Measurements from ENCODE around the gene MRC2.

The MRC2 gene

GRCh38 chr17:62637809-62638208 lies 10.3 kb downstream of the MRC2 start:
- DNase-seq: no peak

GRCh38 chr17:62641153-62641552 lies 13.7 kb downstream of the MRC2 start:
- no peak for DNase-seq

DNA sequence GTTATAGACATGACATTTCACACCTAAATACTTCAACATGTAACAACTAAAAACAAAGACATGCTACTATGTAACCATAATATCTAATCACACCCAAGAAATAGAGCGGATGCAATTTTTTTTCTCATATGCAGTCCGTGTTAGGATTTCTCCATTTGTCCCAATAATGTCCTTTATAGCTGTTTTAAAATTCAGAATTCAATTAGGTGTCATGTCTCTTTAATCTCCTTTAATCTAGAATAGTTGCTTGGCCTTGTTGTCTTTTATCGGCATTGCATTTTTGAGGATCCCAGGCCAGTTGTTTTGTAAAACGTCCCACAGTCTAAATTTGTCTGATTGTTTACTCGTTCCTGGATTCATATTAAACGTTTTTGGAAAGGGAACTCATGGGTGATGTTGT lies 14.5 kb downstream of the MRC2 start:
- no peak for DNase-seq

DNA sequence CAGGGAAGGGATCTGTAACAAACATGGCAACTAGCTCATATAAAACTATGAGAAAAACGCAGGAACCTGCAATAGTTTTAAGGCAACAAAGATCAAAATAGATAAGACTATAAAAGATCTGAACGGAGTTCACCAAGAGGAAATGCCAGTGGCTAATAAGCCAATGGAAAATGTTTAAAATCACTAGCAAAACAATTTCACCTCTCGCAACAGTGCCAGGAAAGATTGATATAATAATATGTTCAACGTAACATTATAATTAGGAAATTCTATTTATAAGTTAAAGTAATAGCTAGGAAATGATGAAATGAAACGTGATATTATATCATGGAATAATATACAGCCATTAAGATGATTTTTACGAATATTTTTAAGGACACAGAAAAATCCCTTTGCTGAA lies 16.0 kb downstream of the MRC2 start:
- DNase-seq: no peak

- DNase-seq: peak; percentile 45
Measured at GRCh38 chr17:62644487-62645173, 17.2 kb downstream of the MRC2 start.

- no peak for DNase-seq
Measured at GRCh38 chr17:62648251-62648955, 20.9 kb downstream of the MRC2 start.

- no peak for DNase-seq
Measured at GRCh38 chr17:62648956-62649294, 21.5 kb downstream of the MRC2 start.

DNA sequence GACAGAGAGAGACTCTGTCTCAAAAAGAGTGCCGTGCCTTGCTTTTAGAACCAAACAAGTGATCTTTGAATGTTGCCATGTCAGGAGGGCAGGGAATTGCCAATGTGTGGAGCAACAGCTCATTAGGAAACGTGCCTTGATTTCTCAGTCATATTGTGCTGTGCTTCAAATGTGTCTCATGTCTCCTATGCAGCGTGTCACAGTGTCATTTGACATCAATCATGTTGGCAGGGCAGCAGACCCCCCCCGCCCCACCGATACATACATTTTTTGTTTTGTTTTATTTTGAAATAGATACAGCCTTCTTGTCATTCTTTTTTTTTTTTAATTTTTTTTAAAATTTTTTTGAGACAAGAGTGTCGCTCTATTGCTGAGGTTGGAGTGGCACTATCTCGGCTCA lies 22.1 kb downstream of the MRC2 start:
- DNase-seq: no peak

GRCh38 chr17:62650587-62650986 lies 23.1 kb downstream of the MRC2 start:
- DNase-seq: no peak

DNA sequence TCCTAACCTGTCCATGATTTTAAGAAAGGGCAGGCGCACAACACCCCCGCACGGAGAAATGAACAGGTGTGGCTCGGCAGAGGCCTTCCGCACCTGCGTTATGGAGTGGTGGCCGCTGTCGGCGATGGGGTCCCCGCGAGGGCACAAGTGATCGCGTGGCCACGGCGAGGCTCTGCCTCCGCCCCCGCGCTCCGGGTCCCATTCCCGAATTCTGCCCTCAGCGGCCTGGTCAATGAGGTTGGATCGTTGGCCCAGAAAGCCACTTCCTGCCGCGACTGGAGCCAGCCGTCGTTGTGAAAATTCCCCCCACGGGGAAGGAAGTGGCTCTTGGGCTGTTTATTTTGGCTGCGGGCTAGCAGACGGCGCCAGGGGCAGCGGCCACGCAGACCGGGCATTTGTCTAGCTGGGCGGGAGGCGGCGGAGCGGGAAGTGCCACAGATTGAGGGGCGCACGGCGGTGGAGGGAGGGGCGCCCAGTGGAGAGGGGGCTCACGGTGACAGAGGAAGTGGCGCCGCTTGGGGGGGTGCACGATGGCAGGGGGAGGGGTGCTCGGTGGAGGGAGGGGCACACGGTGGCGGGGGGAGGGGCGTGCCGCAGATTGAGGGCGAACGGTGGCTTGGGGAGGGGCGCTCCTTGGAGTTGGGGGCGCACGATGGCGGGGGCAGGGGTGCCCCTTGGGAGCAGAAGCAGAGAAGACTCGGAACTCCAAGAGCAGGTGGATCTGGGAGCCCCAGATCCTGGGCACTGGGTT lies 25.0 kb downstream of the MRC2 start:
- DNase-seq: peak; percentile 73

GRCh38 chr17:62653002-62653825 lies 25.7 kb downstream of the MRC2 start:
- DNase-seq: peak; percentile 86

DNA sequence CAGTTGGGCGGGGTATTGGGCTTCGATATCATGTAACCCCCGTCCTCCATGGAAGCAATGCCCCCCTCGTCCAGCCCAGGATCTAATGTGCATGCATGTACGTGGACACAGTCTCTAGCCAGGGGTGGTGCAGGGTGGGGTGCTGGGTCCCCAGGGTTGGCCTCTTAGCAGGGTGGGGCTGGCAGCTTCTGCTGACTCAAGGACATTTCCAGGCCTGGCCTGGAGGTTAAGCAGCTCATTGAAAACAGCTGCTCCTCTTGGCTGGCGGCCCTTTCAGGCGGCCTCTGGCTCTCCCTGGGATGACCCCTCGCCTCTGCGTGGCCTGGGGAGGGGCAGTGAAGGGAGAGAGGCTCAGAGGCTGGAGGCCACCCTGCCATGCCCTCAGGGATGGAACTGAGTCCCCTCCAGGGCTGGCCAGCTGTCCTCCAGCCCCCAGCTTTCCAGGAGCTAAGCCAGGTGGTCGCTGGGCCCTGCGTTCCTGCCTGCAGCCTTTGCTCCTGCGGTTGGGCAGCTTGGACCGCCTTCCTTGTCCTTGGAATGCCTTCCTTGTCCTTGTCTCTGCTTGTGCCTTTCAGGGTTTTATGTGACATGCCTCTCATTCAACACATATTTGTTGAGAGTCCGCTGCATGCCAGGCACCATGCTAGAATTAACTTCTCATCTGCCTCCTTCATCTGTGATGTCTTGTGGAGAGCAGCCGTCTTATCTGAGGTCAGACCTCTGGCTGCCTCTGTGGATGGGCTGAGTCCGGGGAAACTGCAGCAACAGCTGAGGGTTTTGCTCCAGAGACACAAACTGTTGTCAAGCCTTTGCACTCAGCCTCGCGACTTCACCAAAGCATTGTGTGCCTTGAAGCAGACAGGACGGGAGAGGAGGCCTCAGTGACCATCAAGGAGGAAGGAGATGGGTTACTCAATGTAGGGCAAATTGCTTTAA lies 26.6 kb downstream of the MRC2 start:
- DNase-seq: peak; percentile 64

DNA sequence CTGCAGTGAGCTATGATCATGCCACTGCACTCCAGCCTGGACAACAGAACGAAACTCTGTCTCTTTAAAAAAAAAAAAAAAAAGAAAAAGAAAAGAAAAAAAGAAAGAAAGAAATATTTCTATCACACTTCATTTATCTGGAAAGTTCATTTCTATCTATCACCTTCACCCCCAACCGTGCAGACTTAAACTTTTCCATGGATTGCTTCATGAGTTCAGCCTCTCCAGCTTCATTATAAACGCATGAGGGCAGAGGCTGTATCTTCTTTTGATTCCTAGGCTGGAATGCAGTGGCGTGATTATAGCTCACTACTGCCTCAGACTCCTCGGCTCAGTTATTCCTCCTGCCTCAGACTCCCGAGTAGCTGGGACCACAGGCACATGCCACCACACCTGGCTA lies 28.2 kb downstream of the MRC2 start:
- no peak for DNase-seq

GRCh38 chr17:62656446-62656845 lies 29.0 kb downstream of the MRC2 start:
- DNase-seq: no peak

GRCh38 chr17:62657145-62657665 lies 29.7 kb downstream of the MRC2 start:
- DNase-seq: no peak

DNA sequence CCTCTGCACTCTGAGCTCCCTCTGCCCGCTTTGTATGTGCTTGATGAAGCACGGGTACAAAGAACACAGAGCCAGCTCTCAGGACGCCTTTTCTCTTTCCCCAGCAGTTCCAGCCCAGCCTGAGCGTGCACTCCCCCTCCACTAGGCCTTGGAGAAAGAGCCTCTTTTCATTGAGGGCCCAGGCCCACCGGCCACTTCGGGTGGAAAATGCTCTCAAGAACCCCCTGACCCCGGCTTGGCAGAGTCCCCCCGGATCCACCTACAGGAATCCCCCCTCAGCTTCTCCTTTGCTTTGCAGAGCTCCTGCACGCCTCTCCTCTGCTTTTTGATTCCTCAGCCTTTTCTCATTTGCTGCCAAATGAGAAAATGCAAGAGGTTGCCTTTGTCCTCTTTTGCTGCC lies 30.2 kb downstream of the MRC2 start:
- no peak for DNase-seq

DNA sequence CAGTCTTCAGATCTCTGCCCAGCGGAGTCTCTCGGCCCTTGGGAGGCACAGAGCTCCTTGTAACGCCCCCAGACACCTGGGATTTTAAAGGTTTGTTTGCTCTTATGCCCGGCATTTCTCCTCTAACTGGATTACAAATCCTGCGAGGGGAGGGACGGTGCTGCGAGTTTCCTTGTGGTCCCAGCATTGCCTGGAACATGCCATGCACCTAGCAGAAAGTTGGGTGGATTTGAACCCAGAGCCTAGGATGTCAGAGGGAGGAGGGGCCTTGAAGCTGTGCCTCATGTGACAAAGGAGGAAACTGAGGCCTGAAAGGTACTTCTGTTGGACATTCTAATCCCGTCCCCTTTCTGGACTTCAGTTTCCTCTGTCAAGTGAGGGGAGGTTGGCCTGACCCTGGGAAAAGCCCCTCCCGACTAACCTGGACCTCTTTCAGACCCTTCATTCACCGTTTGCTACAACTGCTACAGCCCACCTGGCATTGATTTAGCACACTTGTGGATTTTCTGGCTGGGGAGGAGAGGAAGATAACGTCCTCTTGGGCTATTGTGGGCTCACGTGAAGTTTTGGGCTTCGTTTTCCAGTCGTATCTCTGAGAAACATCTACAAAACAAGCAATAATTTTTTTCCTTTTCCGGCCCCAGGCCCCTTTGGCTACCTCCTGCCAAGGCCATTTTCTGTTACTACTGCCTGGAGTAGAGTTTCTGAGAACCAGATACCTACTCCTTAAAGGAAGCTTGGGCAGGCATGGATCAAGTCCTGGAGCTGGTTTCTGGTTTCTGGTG lies 30.9 kb downstream of the MRC2 start:
- no peak for DNase-seq

- no peak for DNase-seq
Measured at GRCh38 chr17:62660629-62661118, 33.2 kb downstream of the MRC2 start.

DNA sequence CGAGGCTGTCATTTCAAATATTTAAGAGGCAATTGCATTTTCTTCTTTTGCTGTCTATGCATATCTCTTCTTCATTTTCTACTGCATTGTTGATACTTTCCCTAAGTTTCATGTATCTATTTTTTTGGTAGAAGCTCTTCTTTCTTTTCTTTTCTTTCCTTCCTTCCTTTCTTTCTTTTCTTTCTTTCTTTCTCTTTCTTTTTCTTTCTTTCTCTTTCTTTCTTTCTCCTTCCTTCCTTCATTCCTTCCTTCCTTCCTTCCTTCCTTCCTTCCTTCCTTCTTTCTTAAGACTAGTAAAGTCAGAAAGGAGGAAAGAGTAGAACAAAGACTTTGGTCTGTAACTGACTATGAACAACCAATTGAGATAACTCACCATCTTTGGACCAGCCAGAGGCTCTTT lies 33.9 kb downstream of the MRC2 start:
- DNase-seq: no peak

DNA sequence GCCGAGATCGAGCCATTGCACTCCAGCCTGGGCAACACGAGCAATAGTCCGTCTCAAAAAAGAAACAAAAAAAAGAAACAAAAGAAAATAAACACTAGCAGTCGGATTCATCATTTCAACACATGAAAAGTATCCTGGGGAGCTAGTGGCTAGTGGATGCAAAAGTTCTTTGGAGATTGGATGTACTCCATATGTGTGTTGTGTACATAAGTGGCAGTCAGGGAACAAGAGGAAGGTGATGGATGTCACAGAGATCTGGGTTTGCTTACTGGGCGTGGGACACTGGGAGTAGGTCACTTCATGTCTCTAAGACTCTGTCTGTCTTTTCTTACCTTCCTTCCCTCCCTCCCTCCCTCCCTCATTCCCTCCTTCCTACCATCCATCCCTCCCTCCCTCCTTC lies 35.4 kb downstream of the MRC2 start:
- no peak for DNase-seq

DNA sequence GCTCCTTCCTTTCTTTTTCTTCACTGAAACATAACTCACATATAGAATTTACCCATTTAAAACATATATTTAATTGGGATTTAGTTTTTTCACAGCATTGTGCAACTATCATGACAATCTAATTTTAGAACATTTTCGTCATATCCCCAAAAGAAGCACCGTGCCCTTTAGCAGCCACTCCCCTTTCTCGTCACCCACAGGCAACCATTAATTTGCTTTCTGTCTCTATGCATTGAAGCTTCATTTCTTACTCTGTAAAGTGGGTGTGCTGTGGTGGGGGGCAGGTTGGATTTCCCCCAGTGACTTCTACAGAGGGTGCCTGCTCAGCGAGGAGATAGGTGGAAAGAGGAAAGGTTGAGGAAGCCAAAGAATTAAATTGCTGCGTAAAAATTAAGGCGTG lies 35.8 kb downstream of the MRC2 start:
- no peak for DNase-seq
